CD14-positive monocyte (primary cell): ENCODE measurements around the gene PFKP. TPM values are rescaled to one million over a fixed set of nuclear protein-coding genes. Genes with fewer than 3 reads are reported as not detected.

ENCODE experiments used
- DNase-seq, 3 donors: peaks; one replicate each; pipeline ENCODE4 v3.0.0-alpha.2; 2011 to 2022
- H2AFZ ChIP-seq: 2 replicates; pipeline ENCODE4 v1.6.0; 2012; ENCODE audit warnings: mild to moderate bottlenecking, low read depth, low read length, inconsistent platforms; ENCODE audit not compliant: insufficient read depth, poor library complexity, severe bottlenecking
- H3K27ac ChIP-seq, 2 donors: 1 replicate in 1 of 2; 2 replicates in 1 of 2; pipeline ENCODE4 v1.5.1; 2012 to 2013; ENCODE audit warnings: low read length in 2 of 2, control low read depth in 1 of 2, inconsistent platforms in 1 of 2, low read depth in 1 of 2, mild to moderate bottlenecking in 1 of 2
- H3K27me3 ChIP-seq, 2 donors: one replicate each; pipeline versions ENCODE4 v1.6.0 to v1.6.1; 2011 to 2013; ENCODE audit warnings: low read length in 2 of 2; ENCODE audit not compliant: control insufficient read depth in 2 of 2, insufficient read depth in 2 of 2
- H3K36me3 ChIP-seq, 2 donors: replicated peaks in 1 of 2; 1 replicate in 1 of 2; 2 replicates in 1 of 2; pipeline versions ENCODE4 v1.5.1 to v1.6.1; 2012 to 2013; ENCODE audit warnings: low read length in 2 of 2, control low read depth in 1 of 2, inconsistent platforms in 1 of 2, mild to moderate bottlenecking in 1 of 2; ENCODE audit not compliant: insufficient read depth in 2 of 2, control insufficient read depth in 1 of 2
- H3K4me1 ChIP-seq, 2 donors: 1 replicate in 1 of 2; 2 replicates in 1 of 2; pipeline versions ENCODE4 v1.5.1 to v1.6.1; 2012 to 2013; ENCODE audit warnings: low read length in 2 of 2, control low read depth in 1 of 2, inconsistent platforms in 1 of 2, mild to moderate bottlenecking in 1 of 2, moderate library complexity in 1 of 2; ENCODE audit not compliant: insufficient read depth in 2 of 2, control insufficient read depth in 1 of 2
- H3K4me2 ChIP-seq: replicated peaks from 2 replicates; pipeline ENCODE3; 2012; ENCODE audit warnings: low read length, moderate library complexity, mild to moderate bottlenecking; ENCODE audit not compliant: poor library complexity, severe bottlenecking; ENCODE audit errors: extremely low read depth
- H3K4me3 ChIP-seq, 3 experiments: fragments of 200-600 bp in 1 of 3; sonication (generic) in 1 of 3; replicated peaks in 1 of 3; 1 replicate in 2 of 3; 2 replicates in 1 of 3; pipeline ENCODE4 v1.5.1; 2011 to 2013; ENCODE audit warnings: low read length in 3 of 3, mild to moderate bottlenecking in 3 of 3, control low read depth in 2 of 3, low read depth in 2 of 3, inconsistent platforms in 1 of 3, moderate library complexity in 1 of 3
- H3K79me2 ChIP-seq: 2 replicates; pipeline ENCODE4 v1.6.0; 2012; ENCODE audit warnings: mild to moderate bottlenecking, control low read depth, inconsistent platforms, low read length, moderate library complexity; ENCODE audit not compliant: insufficient read depth
- H3K9ac ChIP-seq: 2 replicates; pipeline ENCODE4 v1.6.0; 2017; ENCODE audit warnings: low read length, mild to moderate bottlenecking; ENCODE audit not compliant: insufficient read depth, poor library complexity, severe bottlenecking
- H3K9me3 ChIP-seq, 2 donors: replicated peaks in 1 of 2; 1 replicate in 1 of 2; 2 replicates in 1 of 2; pipeline versions ENCODE4 v1.5.1 to v1.6.1; 2012 to 2013; ENCODE audit warnings: low read length in 2 of 2, control low read depth in 1 of 2; ENCODE audit not compliant: control insufficient read depth in 1 of 2, insufficient read depth in 1 of 2
- H4K20me1 ChIP-seq: 2 replicates; pipeline ENCODE4 v1.6.0; 2012; ENCODE audit warnings: mild to moderate bottlenecking, low read length, control low read depth, moderate library complexity; ENCODE audit not compliant: insufficient read depth
- H3K27ac Mint-ChIP-seq, 7 donors: one replicate each; pipeline ENCODE4 v1.8.0; 2020; ENCODE audit warnings: mild to moderate bottlenecking in 7 of 7, mixed read lengths in 7 of 7, moderate library complexity in 6 of 7, inconsistent platforms in 2 of 7
- H3K27me3 Mint-ChIP-seq, 3 donors: one replicate each; pipeline ENCODE4 v1.8.0; 2021 to 2022; ENCODE audit warnings: low read depth in 3 of 3, mild to moderate bottlenecking in 3 of 3, mixed read lengths in 3 of 3, moderate library complexity in 3 of 3, inconsistent platforms in 1 of 3
- H3K36me3 Mint-ChIP-seq, 2 donors: one replicate each; pipeline ENCODE4 v1.8.0; 2020; ENCODE audit warnings: mixed read lengths in 2 of 2, inconsistent platforms in 1 of 2, mild to moderate bottlenecking in 1 of 2
- H3K4me1 Mint-ChIP-seq: one replicate; pipeline ENCODE4 v1.8.0; 2020; ENCODE audit warnings: mild to moderate bottlenecking, mixed read lengths
- H3K4me3 Mint-ChIP-seq, 2 donors: one replicate each; pipeline ENCODE4 v1.8.0; 2020; ENCODE audit warnings: mild to moderate bottlenecking in 2 of 2, mixed read lengths in 2 of 2, moderate library complexity in 1 of 2
- H3K9me3 Mint-ChIP-seq, 7 donors: one replicate each; pipeline ENCODE4 v1.8.0; 2020 to 2022; ENCODE audit warnings: mixed read lengths in 7 of 7, mild to moderate bottlenecking in 6 of 7, moderate library complexity in 6 of 7, inconsistent platforms in 2 of 7
- CTCF ChIP-seq: fragments of 200-600 bp; IDR thresholded peaks from one replicate; pipeline ENCODE4 v1.8.0; 2022; ENCODE audit warnings: antibody characterized with exemption, mild to moderate bottlenecking
- WGBS: methylation state at CpG from one replicate; pipeline ENCODE4 v1.1.5; 2013; ENCODE audit warnings: missing lambda C conversion rate; ENCODE audit not compliant: insufficient coverage; 5-methylcytosine and 5-hydroxymethylcytosine counted together
- intact Hi-C, 2 donors: fragments of 100-400 bp; cut with micrococcal nuclease; formaldehyde crosslinking; loops; one replicate each; pipeline versions ENCODE4 v1.15.0 to v1.15.1; 2023
- polyA plus RNA-seq, 3 donors: library from polyadenylated mRNA; depleted of rRNA in 1 of 3; unstranded in 2 of 3; stranded (reverse) in 1 of 3; fragments of 300-500 nt in 2 of 3; fragments of >200 nt in 1 of 3; fragmentation: Illumina TruSeq in 2 of 3; gene quantifications; 1 replicate in 2 of 3; 2 replicates in 1 of 3; pipeline ENCODE4 v1.2.3, GENCODE V29; 2012 to 2021

The PFKP gene
- polyA plus RNA-seq, 3 donors = 6.5 to 14.2 (median 8.1) TPM

GRCh38 chr10:3148041-3148440 lies 80.7 kb downstream of the PFKP start:
- TF ChIP-seq CTCF = no peak
- H3K27ac ChIP-seq = no peak overlapping the region
- H3K4me1 Mint-ChIP-seq = no peaks in the 10 kb centered on the region
- no peaks in the 10 kb centered on the region for H3K9me3 Mint-ChIP-seq
- no peak overlapping the region for H3K9ac ChIP-seq
- no peaks in the 10 kb centered on the region for H4K20me1 ChIP-seq
- H3K4me2 ChIP-seq = no peak overlapping the region
- no peak overlapping the region for H3K4me3 ChIP-seq
- DNase-seq = no peak
- WGBS = 93% methylated on average over 17 of the region's 17 CpGs
- H3K4me1 ChIP-seq = no peaks in the 10 kb centered on the region
- H2AFZ ChIP-seq = no peak overlapping the region
- H3K27me3 ChIP-seq = no peaks in the 10 kb centered on the region
- peaks cover 95 to 98% of the 10 kb centered on the region in 2 donors for H3K36me3 Mint-ChIP-seq
- no peaks in the 10 kb centered on the region for H3K27me3 Mint-ChIP-seq
- intact Hi-C loops = no loop called here
- no peak overlapping the region for H3K27ac Mint-ChIP-seq
- no peaks in the 10 kb centered on the region for H3K79me2 ChIP-seq
- H3K4me3 Mint-ChIP-seq = no peak overlapping the region
- H3K9me3 ChIP-seq = no peaks in the 10 kb centered on the region
- H3K36me3 ChIP-seq = peaks cover 89 to 100% of the 10 kb centered on the region in 2 donors

GRCh38 chr10:3148994-3149393 lies 81.6 kb downstream of the PFKP start:
- Histone ChIP-seq H3K27me3 (no peaks in the 10 kb centered on the region), H3K4me1 (no peaks in the 10 kb centered on the region), H3K9ac (no peak overlapping the region), H3K36me3 (peaks cover 85 to 100% of the 10 kb centered on the region in 2 donors), H3K79me2 (no peaks in the 10 kb centered on the region), H3K4me2 (no peak overlapping the region), H3K9me3 (no peaks in the 10 kb centered on the region), H2AFZ (no peak overlapping the region), H4K20me1 (no peaks in the 10 kb centered on the region), H3K27ac (no peak overlapping the region), H3K4me3 (no peak overlapping the region)
- H3K9me3 Mint-ChIP-seq = no peaks in the 10 kb centered on the region
- WGBS = 100% methylated on average over 3 of the region's 9 CpGs
- H3K36me3 Mint-ChIP-seq = peaks cover 95 to 98% of the 10 kb centered on the region in 2 donors
- no peak overlapping the region for H3K27ac Mint-ChIP-seq
- no peak overlapping the region for H3K4me3 Mint-ChIP-seq
- DNase-seq = no peak
- H3K4me1 Mint-ChIP-seq = no peaks in the 10 kb centered on the region
- intact Hi-C loops = no loop called here
- no peaks in the 10 kb centered on the region for H3K27me3 Mint-ChIP-seq
- no peak for TF ChIP-seq CTCF
